Measurements from ENCODE around the gene SMG1. TPM values are rescaled to one million over a fixed set of nuclear protein-coding genes. Genes with fewer than 3 reads are reported as not detected.

Gene SMG1
- total RNA-seq, 2 donors from 2014 or later, result 100 to 113 TPM

- 87 to 100% methylated on average over 1 of the region's 1 CpG for WGBS, 2 experiments (ENCODE audit: insufficient coverage in 1 of 2, insufficient read length in 1 of 2)
- no peaks in the 10 kb centered on the region for H3K27me3 Mint-ChIP-seq (ENCODE audit: insufficient read depth)
- Histone ChIP-seq H3K9me3 (ENCODE audit: control insufficient read depth, low read length) (no peaks in the 10 kb centered on the region), H3K4me1 (ENCODE audit: control insufficient read depth, insufficient read depth, low read length) (no peaks in the 10 kb centered on the region), H3K27ac (ENCODE audit: low read depth, low read length) (no peak overlapping the region), H3K9ac (ENCODE audit: extremely low read depth, low read length, poor library complexity, severe bottlenecking) (no peak overlapping the region), H3K27me3 (ENCODE audit: control insufficient read depth, insufficient read depth, low read length, poor library complexity, severe bottlenecking) (no peaks in the 10 kb centered on the region), H3K36me3 (ENCODE audit: control insufficient read depth, insufficient read depth, low read length) (peaks cover 77% of the 10 kb centered on the region), H3K4me3 (ENCODE audit: low read length) (no peak overlapping the region)
- DNase-seq, result no peak
- no peaks in the 10 kb centered on the region for H3K9me3 Mint-ChIP-seq
- peaks cover 64% of the 10 kb centered on the region for H3K36me3 Mint-ChIP-seq (ENCODE audit: low read depth)
- no peaks in the 10 kb centered on the region for H3K4me1 Mint-ChIP-seq
- H3K4me3 Mint-ChIP-seq, result no peak overlapping the region
- H3K27ac Mint-ChIP-seq, result no peak overlapping the region
- TF ChIP-seq CTCF (conservative IDR thresholded peaks at IDR 0.05), result no peak
These were observed 71.0 kb downstream of the SMG1 start for GRCh38 chr16:18855196-18855595.

GRCh38 chr16:18853694-18854093 is 72.5 kb downstream of the SMG1 start:
- no peak for TF ChIP-seq CTCF (conservative IDR thresholded peaks at IDR 0.05)
- Histone ChIP-seq H3K27ac (ENCODE audit: low read depth, low read length) (no peak overlapping the region), H3K36me3 (ENCODE audit: control insufficient read depth, insufficient read depth, low read length) (peaks cover 88% of the 10 kb centered on the region), H3K4me3 (ENCODE audit: low read length) (no peak overlapping the region), H3K9me3 (ENCODE audit: control insufficient read depth, low read length) (no peaks in the 10 kb centered on the region), H3K4me1 (ENCODE audit: control insufficient read depth, insufficient read depth, low read length) (no peaks in the 10 kb centered on the region), H3K9ac (ENCODE audit: extremely low read depth, low read length, poor library complexity, severe bottlenecking) (no peak overlapping the region), H3K27me3 (ENCODE audit: control insufficient read depth, insufficient read depth, low read length, poor library complexity, severe bottlenecking) (no peaks in the 10 kb centered on the region)
- Mint-ChIP-seq H3K27ac (no peak overlapping the region), H3K9me3 (no peaks in the 10 kb centered on the region), H3K4me3 (no peak overlapping the region), H3K36me3 (ENCODE audit: low read depth) (peaks cover 75% of the 10 kb centered on the region), H3K27me3 (ENCODE audit: insufficient read depth) (no peaks in the 10 kb centered on the region), H3K4me1 (no peaks in the 10 kb centered on the region)
- DNase-seq, result no peak

GRCh38 chr16:18852647-18853046 is 73.6 kb downstream of the SMG1 start:
- Mint-ChIP-seq H3K4me1 (no peaks in the 10 kb centered on the region), H3K27me3 (ENCODE audit: insufficient read depth) (no peaks in the 10 kb centered on the region), H3K36me3 (ENCODE audit: low read depth) (peaks cover 78% of the 10 kb centered on the region), H3K27ac (no peak overlapping the region), H3K4me3 (no peak overlapping the region), H3K9me3 (no peaks in the 10 kb centered on the region)
- Histone ChIP-seq H3K27me3 (ENCODE audit: control insufficient read depth, insufficient read depth, low read length, poor library complexity, severe bottlenecking) (no peaks in the 10 kb centered on the region), H3K36me3 (ENCODE audit: control insufficient read depth, insufficient read depth, low read length) (peaks cover 91% of the 10 kb centered on the region), H3K4me3 (ENCODE audit: low read length) (no peak overlapping the region), H3K4me1 (ENCODE audit: control insufficient read depth, insufficient read depth, low read length) (no peaks in the 10 kb centered on the region), H3K9ac (ENCODE audit: extremely low read depth, low read length, poor library complexity, severe bottlenecking) (no peak overlapping the region), H3K27ac (ENCODE audit: low read depth, low read length) (no peak overlapping the region), H3K9me3 (ENCODE audit: control insufficient read depth, low read length) (no peaks in the 10 kb centered on the region)
- WGBS, 2 experiments (ENCODE audit: insufficient coverage in 1 of 2, insufficient read length in 1 of 2), result 100% methylated on average over 1 of the region's 1 CpG; no CpG with 5 or more reads in 1 of the 2 experiments
- DNase-seq, result no peak
- TF ChIP-seq CTCF (conservative IDR thresholded peaks at IDR 0.05), result no peak

Measured in endodermal cell (in vitro differentiated cells).